ENCODE data around the gene TNFRSF1A.

DNA sequence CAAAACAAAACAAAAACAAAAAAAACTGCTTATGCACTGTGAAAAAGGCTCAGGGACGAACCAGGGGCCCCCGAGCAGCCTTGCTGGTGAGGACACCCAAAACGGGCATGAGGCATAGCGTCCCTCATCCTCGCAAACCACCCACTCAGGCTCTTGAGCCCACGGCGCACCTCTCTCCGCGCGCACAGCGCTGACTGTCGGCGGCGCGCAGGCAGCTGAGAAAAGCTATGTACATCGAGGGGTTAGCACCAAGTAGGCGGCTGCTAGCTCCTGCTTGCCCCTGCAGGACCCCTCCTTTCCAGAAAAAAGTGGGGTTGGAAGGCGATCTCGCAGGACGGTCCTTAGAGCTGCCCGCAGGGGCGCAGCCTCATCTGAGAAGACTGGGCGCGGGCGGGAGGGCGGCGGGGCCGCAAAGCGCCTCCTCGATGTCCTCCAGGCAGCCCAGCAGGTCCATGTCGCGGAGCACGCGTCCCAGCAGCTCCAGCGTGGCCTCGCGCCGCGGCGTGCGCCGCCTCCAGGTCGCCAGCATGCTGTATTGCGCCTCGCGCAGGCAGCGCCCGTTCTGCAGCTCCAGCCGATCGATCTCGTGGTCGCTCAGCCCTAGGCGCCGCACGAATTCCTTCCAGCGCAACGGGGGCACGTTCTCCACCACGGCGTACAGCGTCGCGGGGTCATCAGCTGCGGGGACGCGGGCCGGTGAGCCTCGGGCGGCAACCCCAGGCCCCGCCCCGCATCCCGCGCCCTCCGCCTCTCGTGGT, 12.8 kb downstream of the TNFRSF1A start:
- TF ChIP-seq POLR2AphosphoS5 (IDR thresholded peaks at IDR 0.05) (peak; percentile 40 to 84 (median 68)), POLR2A (IDR thresholded peaks at IDR 0.05) (no peak)
- TF ChIP-seq, protein P1, sequence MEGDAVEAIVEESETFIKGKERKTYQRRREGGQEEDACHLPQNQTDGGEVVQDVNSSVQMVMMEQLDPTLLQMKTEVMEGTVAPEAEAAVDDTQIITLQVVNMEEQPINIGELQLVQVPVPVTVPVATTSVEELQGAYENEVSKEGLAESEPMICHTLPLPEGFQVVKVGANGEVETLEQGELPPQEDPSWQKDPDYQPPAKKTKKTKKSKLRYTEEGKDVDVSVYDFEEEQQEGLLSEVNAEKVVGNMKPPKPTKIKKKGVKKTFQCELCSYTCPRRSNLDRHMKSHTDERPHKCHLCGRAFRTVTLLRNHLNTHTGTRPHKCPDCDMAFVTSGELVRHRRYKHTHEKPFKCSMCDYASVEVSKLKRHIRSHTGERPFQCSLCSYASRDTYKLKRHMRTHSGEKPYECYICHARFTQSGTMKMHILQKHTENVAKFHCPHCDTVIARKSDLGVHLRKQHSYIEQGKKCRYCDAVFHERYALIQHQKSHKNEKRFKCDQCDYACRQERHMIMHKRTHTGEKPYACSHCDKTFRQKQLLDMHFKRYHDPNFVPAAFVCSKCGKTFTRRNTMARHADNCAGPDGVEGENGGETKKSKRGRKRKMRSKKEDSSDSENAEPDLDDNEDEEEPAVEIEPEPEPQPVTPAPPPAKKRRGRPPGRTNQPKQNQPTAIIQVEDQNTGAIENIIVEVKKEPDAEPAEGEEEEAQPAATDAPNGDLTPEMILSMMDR (IDR thresholded peaks at IDR 0.05 in 8 of 11, conservative IDR thresholded peaks at IDR 0.05 in 3 of 11) = no peak

All from spleen (tissue), 7 donors.